GM21717 (cell line): ENCODE results near the gene MSANTD4.
"Not testable (repeated sequence)": the region's sequence is repeated elsewhere in the genome, so short reads cannot be mapped to it uniquely, and the experiment has no call there.

Source experiments
- ATAC-seq: cut with Tn5 transposase; IDR thresholded peaks from one replicate; pipeline ENCODE4 v1.9.1; 2021; ENCODE audit warnings: mild to moderate bottlenecking, moderate library complexity; ENCODE audit not compliant: unreplicated experiment

The MSANTD4 gene

DNA sequence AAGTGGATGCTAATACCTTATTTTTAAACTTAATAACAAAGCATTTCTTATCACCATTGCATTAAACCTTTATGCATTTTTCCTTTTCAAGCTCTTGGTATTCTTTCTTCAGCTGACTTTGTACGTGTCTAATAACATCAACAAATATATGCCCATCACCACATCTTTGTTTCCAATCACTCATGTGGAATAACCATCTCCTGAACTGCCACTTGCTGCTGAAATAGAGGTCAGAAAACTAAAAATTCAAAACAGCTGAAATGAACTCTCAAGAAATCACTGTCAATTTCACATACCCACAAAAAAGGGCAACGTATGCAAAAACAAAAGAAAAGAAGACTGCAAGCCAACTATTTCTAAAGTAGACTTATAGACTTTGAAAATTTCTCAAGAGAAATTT, 7.4 kb downstream of the MSANTD4 start:
- ATAC-seq = no peak

DNA sequence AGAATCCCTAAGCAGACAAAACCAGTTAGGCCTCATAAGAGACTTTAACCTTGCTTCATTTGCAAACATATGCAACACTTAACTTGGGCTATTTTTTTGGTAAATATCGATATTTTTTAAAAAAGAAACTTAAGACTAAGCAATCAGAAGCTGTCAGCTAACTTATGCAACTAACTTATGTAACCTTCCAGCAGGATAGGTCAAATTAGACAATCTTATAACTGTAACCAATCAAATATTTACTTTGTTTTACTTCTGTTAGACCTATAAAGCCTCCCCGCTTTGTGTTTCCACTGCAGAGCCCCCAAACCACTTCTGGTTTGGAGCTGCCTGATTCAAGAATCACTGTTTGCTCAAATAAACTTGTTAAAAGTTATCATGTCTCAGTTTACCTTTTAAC, 8.0 kb downstream of the MSANTD4 start:
- ATAC-seq = no peak

DNA sequence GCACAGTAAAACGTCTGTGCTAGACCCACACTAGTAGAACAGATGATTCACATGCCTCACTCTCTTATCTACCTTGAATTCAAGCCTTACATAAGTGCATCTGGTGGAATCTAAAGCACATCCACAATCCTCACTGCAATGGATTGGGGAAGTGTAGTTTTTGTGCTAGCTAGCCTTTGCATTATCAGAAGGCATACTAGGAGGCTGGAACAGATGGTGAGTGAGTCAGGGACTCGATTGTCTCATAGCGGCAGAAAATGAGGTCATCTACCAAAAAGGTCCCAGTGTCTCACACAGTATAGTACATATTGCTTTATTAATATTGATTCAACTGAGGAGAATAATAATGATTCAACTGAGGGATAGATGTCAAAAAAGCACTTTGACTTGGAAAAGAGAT, 9.3 kb downstream of the MSANTD4 start:
- no peak for ATAC-seq

DNA sequence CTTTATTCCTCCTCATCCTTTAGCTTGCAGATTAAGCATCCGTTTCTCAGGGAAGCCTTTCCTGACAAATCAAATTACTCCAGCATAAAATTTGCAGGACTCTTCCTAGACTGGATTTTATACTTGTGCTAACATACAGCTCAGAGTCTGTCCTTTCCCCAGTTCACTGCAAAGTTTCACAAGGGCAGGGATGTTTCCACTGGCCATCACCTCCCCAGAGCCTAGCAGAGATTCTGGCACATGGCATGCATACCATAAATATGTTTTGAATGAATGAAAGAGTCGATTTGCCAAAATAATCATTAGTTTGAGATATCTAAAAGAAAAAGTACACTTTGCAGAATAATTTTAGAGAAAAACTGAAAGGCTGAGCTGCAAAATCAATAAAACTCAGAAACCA, 10.6 kb downstream of the MSANTD4 start:
- ATAC-seq = no peak

DNA sequence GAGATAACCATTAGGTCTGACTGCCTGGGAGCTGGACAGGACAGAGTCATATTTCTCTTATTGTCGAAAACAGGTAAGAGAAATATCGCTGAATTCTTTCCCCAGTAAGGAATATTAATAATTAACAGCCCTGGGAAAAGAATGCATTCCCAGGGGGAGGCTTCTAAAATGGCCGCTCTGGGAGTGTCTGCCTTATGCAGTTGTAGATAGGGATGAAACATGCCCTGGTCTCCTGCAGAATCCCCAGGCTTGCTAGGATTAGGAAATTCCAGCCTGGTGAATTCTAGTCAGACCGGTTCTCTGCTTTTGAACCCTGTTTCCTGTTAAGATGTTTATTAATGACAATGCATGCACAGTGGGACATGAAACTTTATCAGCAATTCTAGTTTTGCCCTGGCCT, 18.9 kb downstream of the MSANTD4 start:
- not testable (repeated sequence) for ATAC-seq

DNA sequence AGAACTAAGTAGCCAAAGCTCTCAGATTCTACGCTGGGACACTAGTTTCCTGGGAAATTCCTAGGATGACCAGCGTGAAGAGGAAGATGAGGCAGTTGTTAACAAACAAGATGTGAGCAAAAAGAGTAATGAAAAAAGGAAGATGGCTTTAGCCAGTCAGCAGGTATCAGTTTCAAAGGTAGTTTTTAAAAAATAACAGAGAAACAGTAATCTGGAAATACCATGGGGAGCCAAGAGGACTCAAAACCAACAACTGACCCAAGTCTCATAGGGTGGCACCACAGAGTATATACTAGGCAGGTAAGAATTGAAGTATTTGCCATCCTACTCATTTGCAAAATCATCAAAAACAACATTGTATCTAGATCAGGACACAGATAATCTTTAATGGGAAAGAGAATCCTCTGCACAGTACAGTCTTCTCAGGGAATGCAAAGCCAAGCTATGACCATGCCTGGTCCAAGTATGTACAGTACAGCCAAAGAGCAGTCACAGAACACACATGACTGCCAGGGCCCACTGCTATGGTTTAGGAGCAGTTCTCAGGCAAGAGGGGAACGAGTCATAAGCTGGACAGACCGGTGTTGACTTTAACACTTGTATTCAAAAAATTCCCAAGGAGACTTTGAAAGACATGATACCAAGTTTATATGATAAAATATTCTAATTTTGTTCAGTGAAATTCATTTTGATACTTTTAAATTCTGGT, 20.6 kb downstream of the MSANTD4 start:
- peak; percentile 58 for ATAC-seq

DNA sequence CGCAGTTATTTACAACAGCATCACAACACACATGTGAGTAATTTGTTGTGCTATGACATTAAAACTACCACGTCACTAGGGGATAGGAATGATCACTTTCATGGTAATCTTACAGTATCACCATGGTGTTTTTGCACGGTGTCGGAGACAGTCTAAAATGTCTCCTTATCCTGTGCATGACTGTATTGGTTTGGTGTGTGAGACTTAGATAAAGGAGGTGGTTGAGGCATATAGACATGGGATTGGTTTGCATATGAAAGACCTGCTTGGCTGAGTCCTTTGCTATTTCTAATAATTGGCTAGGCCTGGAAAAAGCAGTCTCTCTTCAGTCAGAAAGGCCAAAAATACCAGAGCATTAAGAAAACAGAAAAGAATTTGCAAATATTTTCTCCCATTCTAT, 30.2 kb downstream of the MSANTD4 start:
- ATAC-seq = no peak

DNA sequence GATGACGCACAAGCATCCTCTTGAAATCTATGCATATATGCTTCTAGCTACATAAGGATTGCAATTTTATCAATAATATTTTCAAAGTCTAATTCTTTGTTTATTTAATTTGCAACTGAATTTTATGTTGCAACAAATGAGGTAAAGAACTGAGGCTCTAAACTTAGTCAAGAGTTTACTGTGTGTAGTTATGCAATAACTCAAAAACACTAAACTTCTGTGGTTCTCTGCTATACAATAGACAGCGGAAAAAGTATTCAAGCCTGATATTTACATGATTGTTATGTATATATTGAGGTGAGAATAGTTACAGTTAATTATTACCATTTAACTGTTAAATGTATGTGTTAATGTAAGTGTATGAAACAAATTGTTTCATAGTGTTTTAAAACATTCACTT, 32.9 kb downstream of the MSANTD4 start:
- ATAC-seq = no peak

DNA sequence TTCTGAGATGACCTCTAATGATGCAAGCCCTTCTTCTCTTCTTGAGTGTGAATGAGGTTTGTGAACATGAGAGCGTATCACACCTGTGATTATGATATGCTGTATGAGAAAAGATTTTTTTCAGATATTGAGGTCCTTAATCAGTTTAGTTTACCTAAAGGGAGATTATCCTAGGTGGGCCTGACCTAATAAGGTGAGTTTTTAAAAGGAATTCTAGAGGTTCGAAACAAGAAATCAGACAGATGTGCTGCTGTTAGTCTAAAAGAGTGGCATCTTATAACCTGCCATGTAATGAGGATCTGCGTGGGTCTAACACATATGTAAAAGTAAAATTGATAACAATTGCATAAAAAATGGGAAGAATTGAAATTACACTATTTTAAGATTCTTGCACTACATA, 33.8 kb downstream of the MSANTD4 start:
- no peak for ATAC-seq

DNA sequence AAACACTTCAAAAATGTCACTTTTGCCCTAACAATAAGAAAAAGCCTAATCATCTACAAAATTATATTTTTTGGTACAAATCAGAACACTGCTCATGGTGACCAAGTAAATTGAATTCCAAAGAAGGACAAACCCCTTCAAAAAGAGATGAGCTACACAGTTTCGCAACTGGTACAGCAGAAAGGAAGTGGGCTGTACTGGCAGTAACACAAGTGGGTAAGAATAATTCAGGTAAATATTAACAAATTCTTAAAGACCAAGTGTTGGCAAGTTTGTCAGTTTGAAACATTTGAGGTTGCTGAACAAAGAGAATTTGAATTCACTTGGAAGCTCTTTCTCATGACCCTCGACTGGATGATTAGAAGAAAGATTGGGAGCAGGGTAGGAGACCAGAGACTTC, 35.5 kb downstream of the MSANTD4 start:
- ATAC-seq = no peak

DNA sequence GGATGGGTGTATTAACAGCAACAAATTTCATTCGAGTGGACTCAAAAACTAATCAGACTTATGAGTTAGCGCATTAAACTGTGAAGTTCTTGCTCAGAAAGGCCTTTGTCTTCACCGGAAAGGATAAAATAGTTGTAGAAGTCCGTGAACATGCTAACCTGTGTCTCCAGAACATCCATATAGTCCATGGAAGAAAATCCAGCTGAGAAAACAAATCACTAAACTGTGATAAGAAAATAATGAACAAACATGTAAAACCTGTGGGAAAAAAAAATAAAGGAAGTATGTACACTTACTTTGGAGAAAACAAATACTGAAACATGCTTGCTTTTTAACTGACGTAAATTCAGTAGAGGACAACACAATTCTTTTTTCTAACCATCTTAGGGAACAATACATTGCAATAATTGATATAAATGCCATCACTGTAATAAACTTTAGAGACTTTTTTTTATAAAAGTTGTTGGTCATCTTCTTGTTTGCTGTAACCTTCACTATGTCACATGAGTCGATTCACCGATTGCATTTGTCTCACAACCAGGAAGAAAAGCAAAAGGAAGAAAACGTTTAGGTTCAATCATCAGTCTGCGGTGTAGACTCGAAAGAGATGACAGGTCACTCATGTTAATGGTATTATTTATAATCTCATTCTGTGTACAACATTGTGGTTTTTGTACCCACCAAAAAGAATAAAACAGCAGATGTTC, 41.9 kb downstream of the MSANTD4 start:
- no peak for ATAC-seq

DNA sequence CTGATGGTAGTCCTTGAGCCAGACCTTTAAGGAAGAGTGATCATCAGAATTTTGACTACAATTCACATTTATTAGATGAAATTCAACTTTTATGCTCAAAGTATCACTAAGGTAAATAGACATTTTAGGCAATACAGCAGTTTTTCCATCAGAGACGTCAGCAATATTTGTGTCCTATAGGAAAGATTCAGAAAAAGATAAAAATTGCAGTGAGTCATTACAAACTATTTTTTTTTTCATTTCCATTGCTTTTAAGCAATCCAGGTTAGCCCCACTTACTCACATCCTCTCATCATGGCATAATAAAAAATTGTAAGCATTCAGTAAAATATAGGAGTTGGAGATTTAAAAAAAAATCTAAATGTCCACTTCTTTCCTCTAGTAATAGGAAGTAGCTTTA, 46.9 kb downstream of the MSANTD4 start:
- ATAC-seq = no peak

DNA sequence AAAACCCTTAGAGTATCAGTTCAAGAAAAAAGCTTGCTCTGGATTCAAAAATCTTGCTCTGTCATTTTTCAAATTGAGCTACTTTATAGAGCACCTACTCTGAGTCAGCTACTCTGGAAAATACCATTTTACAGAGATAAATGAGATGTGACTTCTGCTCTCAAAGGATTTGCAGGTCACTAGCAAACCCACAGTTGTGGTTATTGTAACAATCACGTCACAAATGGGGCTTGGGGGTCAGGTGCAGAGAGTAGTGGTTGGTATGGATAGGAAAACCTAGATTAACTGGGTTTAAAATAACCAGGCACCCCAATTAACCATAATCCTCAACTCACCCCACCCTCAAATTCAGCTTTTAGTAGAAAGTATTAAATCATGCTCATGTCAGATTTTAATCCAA, 52.3 kb downstream of the MSANTD4 start:
- no peak for ATAC-seq

DNA sequence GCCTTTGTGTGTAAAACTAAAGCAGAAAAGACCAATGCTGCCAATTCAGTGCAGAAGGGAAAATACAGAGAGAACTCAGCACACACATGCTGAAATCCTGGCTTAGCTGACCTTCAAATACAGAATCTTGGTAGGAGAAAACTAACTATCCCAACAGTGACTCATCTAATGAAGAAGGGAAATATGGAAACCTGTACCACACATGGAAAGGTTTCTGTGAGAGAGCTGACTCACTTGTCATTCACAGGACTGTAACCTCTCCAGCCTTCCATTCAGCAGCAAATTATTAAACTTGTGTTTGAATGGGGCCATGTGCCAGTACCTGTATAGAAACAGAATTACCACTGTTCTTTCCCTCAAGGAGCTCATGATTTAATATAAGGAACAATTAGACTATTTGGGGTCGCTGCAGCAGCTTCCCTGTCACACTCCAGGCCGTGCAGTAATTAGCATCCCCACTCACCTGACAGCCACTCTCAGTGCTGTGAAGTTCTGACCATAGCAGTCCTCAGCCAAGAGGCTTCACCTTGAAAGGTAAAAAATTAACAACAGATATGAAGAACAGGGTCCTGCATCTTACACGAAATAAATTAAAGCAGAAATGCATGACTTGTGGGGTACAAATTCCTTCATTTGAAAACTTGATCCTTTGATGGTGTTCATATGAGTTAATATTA, 53.9 kb downstream of the MSANTD4 start:
- ATAC-seq = no peak

DNA sequence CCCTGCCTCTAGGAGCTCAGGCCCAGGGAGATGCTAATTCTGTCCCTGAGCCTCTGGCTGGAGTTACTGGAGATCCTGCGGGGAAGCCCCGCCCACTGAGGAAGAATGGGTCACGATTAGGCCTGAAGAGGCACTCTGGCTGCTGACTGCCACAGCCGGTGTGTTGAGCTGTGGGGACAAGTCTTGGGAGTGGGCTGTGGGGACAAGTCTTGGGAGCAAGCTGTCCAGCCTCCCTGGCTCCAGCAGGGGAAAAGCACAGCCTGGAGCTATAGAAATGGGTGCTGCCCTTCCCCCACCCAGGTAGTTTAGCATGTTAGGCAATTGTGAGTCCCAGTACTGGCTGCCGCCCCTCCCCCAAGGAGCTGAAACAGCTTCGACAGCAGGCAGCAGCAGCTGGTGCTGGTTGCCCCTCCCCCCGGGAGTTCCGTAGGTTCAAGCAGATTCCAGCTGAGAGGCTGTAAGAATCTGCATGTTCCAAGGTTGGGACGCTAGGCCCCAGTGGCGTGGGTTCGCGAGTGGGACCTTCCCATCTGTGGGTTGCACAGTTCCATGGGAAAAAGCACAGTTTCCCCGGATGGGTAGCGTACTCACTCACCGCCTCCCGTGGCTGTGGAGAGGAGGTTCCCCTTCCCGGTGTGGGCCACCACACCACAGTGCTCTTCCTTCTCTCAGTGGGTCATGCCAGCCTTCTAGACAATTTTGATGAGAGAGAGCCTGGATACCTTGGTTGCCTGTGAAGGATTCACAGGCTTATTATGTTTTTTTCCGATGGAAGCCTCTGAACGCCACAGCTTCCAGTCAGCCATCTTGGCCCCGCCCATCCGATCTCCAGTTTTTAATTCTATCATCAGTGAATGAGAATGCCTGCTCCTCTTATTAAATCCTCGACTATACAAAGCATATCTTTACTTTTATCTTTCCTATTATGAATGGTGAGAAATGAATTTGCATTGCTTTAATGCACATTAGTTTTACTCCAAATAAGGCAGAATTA, 61.5 kb downstream of the MSANTD4 start:
- no peak for ATAC-seq
